ENCODE data around the gene LGALS12.

Gene LGALS12

GRCh38 chr11:63504933-63505586 is 824 bp upstream of the LGALS12 start:
- TF ChIP-seq FOXM1 (IDR thresholded peaks at IDR 0.05; ENCODE audit: borderline replicate concordance, low read depth) (no peak), YY1 (IDR thresholded peaks at IDR 0.05; ENCODE audit: low read depth) (no peak), NFIC (IDR thresholded peaks at IDR 0.05) (no peak), CREB1 (IDR thresholded peaks at IDR 0.05; ENCODE audit: low read depth) (no peak), MAX (IDR thresholded peaks at IDR 0.05) (no peak)

- no peak for TF ChIP-seq CREB1 (IDR thresholded peaks at IDR 0.05; ENCODE audit: low read depth)
- TF ChIP-seq FOXM1 (IDR thresholded peaks at IDR 0.05; ENCODE audit: borderline replicate concordance, low read depth), result no peak
- no peak for TF ChIP-seq RAD21 (IDR thresholded peaks at IDR 0.05; ENCODE audit: low read depth)
- no peak for TF ChIP-seq TCF12 (IDR thresholded peaks at IDR 0.05; ENCODE audit: low read depth)
- no peak for TF ChIP-seq TAF1 (IDR thresholded peaks at IDR 0.05; ENCODE audit: low read depth)
- TF ChIP-seq CEBPB (IDR thresholded peaks at IDR 0.05), result no peak
- no peak for TF ChIP-seq TEAD4 (IDR thresholded peaks at IDR 0.05)
- no peak for TF ChIP-seq NFIC (IDR thresholded peaks at IDR 0.05)
- TF ChIP-seq YY1 (IDR thresholded peaks at IDR 0.05; ENCODE audit: low read depth), result no peak
- no peak for TF ChIP-seq EP300 (IDR thresholded peaks at IDR 0.05; ENCODE audit: borderline replicate concordance)
- no peak for TF ChIP-seq EGR1 (IDR thresholded peaks at IDR 0.05)
- TF ChIP-seq ZBTB7A (IDR thresholded peaks at IDR 0.05; ENCODE audit: low read depth), result no peak
- TF ChIP-seq MAX (IDR thresholded peaks at IDR 0.05), result no peak
- no peak for TF ChIP-seq REST (IDR thresholded peaks at IDR 0.05; ENCODE audit: low read depth)
- no peak for TF ChIP-seq USF1 (IDR thresholded peaks at IDR 0.05)
Observed at GRCh38 chr11:63506876-63507275, 992 bp downstream of the LGALS12 start.

- no peak for TF ChIP-seq CEBPB (IDR thresholded peaks at IDR 0.05)
- TF ChIP-seq TEAD4 (IDR thresholded peaks at IDR 0.05), result no peak
- TF ChIP-seq YY1 (IDR thresholded peaks at IDR 0.05; ENCODE audit: low read depth), result no peak
- no peak for TF ChIP-seq FOXM1 (IDR thresholded peaks at IDR 0.05; ENCODE audit: borderline replicate concordance, low read depth)
- TF ChIP-seq MAX (IDR thresholded peaks at IDR 0.05), result no peak
- no peak for TF ChIP-seq EGR1 (IDR thresholded peaks at IDR 0.05)
- TF ChIP-seq NFIC (IDR thresholded peaks at IDR 0.05), result no peak
- no peak for TF ChIP-seq USF1 (IDR thresholded peaks at IDR 0.05)
- no peak for TF ChIP-seq TCF12 (IDR thresholded peaks at IDR 0.05; ENCODE audit: low read depth)
- no peak for TF ChIP-seq EP300 (IDR thresholded peaks at IDR 0.05; ENCODE audit: borderline replicate concordance)
- TF ChIP-seq ZBTB7A (IDR thresholded peaks at IDR 0.05; ENCODE audit: low read depth), result no peak
- TF ChIP-seq CREB1 (IDR thresholded peaks at IDR 0.05; ENCODE audit: low read depth), result no peak
- TF ChIP-seq REST (IDR thresholded peaks at IDR 0.05; ENCODE audit: low read depth), result no peak
- TF ChIP-seq RAD21 (IDR thresholded peaks at IDR 0.05; ENCODE audit: low read depth), result no peak
Observed at GRCh38 chr11:63507511-63507910, 1.6 kb downstream of the LGALS12 start.

GRCh38 chr11:63508009-63508408 is 2.1 kb downstream of the LGALS12 start:
- TF ChIP-seq TCF12 (IDR thresholded peaks at IDR 0.05; ENCODE audit: low read depth), result no peak
- peak; percentile 54 for TF ChIP-seq RAD21 (IDR thresholded peaks at IDR 0.05; ENCODE audit: low read depth)

GRCh38 chr11:63508745-63509144 is 2.9 kb downstream of the LGALS12 start:
- no peak for TF ChIP-seq CEBPB (IDR thresholded peaks at IDR 0.05)
- TF ChIP-seq EGR1 (IDR thresholded peaks at IDR 0.05), result no peak
- TF ChIP-seq CREB1 (IDR thresholded peaks at IDR 0.05; ENCODE audit: low read depth), result no peak
- TF ChIP-seq ZBTB7A (IDR thresholded peaks at IDR 0.05; ENCODE audit: low read depth), result no peak
- TF ChIP-seq TCF12 (IDR thresholded peaks at IDR 0.05; ENCODE audit: low read depth), result no peak
- no peak for TF ChIP-seq MAX (IDR thresholded peaks at IDR 0.05)
- no peak for TF ChIP-seq NFIC (IDR thresholded peaks at IDR 0.05)

Measured in Ishikawa (cell line).